Measurements from ENCODE around the gene ATP2C2.

The ATP2C2 gene

DNA sequence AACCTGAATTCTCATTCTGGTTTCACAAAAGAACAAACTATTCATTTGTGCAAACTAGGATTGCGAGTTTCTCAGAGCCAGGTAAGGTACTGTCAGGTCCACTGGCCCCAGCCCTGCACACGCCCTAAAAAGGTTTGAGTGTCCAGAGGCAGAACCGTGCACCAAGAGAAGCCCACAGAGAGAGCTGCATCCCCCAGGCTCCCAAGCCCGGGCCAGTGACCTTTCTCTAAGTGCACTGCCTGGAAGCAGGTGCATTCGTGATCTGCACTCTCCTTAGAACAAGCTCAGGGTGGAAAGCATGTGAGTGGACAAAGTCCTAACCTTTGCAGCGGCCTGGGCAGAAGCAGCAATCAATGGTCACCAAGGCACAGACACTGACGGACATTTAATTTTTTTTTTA is 109.3 kb downstream of the ATP2C2 start:
- no peak for DNase-seq (ENCODE audit: low spot score)

DNA sequence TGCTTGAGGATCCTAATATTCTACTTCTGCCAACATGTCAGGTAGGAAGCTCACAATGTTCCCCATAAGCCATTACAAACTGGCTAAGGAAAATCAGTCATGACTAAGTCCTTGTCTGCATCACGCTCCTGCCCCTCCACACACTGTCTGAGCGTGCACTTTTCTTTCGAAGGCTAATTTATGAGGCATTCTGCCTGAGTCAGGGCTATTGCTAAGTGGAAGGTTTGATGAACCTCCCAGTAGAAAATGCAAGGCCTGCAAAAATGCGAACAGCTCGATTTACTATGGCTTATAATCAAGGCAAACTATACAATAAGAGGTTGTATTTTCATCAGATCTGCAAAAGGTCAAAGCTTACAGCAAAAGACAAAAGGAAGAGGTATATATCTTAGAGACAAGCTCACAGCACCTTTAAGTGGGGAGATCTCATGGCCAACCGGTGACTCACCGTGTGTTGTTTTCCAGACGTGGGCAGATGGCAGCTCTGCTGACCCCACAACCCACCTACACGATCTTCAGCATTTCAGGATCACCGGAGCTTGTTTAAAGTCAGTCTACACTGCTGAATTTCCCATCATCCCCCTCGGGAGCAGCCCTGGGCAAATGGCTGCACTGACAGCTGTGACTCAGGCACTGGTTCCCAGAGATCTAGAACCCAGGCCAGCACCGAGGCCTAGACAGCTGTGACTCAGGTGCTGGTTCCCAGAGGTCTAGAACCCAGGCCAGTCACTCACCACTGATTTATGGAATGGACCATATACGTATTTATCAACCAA is 110.0 kb downstream of the ATP2C2 start:
- no peak for DNase-seq (ENCODE audit: low spot score)

DNA sequence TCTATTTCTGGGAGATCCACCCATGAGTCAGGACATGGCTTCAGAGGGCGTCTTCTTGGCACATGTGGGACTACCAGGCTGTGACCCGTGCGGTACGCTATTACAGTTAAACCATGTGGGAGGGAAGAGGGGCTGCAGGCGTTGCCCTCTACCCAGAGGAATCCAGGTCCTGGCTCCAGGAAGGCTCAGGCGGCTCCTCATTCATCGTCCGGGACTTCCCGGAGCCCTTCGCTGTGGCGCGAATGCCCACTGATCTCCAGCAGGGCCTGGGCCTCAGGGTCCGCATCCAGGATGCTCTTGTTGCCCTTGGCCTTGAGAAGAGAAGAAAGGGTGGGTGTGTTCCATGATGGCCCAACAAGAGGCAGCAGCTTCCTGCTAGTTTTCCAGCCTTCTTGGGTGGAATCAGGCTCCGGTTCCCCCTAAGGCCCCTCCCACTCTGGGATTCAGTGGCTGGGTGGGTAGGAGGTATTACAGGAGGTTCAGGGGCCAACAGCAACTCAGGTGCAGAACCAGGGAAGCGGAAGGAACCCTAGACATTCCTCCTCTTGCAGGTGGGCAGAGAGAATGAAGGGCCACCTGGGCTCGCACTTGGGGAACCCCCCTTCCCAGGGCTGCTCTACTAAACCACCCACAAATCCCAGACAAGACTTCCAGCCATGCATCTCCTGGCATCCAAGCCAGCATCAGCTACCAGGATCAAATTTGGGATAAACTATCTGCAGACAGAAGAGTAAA is 111.5 kb downstream of the ATP2C2 start:
- DNase-seq (ENCODE audit: low spot score), result no peak

DNA sequence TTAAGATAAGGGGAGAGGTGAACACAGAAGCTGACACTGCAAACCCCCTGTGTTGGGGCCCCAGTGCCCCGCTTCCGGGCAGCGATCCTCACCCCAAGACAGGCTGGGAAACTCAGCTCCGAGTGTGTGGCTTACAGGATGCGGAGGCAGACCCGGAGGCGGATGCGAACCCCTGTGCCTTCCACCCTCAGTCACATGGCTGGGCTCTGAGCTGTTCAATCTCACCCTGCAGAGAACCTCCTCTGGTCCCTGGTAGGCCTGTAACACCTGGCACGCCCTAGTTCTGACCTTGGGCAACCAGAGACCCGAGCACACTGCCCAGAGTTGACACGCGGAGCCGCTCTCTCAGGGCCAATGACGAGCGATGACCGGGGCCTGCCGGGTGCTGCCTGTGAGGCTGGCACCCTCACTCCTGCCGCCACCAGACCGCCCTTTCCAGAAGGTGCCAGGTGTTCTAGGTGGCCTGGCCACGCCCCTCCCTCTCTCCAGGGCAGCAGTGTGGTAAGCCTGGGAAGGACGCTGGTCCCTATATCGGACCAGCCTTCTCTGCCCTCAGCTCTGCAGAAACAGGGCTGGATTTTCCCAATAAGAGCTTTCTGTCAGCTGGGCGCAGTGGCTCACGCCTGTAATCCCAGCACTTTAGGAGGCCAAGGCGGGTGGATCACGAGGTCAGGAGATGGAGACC is 112.9 kb downstream of the ATP2C2 start:
- no peak for DNase-seq (ENCODE audit: low spot score)

DNA sequence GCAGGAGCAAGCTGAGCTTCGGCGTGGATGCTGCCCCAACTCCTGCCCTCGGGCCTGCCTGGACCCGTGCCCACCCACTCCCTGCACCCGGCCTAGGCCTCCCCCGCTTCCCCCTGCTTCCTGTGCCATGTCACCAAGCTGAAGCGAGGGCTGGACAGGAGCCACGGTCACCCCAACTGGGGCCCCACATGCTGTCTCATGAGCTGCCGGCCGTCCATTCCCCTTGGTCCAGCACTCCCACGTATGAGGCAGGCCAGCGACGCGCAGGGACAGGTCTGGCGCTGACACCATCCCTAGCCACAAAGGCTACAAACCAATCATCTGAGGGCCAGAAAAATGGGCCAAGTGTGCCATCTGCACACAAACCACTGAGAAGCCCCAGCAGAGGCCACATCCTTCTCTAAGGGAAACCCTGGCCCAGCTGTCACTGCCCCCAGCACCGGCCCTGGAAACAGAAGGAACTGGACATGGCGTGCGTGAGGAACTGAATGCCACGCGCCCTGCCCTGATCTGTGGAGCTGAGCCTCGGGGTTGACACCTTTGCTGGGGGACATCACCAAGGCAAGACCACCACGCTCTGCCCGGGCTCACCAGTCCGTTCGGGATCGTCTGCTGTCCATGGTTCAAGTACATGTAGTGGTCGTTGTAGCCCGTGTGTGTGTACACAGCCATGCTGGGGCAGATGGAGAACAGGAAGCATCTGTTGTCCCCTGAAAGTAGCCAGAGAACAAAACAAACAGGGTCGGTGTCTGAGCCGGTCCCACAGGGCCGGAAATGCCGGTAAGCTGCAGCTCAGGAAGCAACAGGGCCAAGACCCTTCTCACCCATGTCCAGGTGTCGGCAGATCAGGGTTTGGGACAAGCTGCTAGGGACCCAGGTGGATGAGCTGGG is 113.9 kb downstream of the ATP2C2 start:
- no peak for DNase-seq (ENCODE audit: low spot score)

DNA sequence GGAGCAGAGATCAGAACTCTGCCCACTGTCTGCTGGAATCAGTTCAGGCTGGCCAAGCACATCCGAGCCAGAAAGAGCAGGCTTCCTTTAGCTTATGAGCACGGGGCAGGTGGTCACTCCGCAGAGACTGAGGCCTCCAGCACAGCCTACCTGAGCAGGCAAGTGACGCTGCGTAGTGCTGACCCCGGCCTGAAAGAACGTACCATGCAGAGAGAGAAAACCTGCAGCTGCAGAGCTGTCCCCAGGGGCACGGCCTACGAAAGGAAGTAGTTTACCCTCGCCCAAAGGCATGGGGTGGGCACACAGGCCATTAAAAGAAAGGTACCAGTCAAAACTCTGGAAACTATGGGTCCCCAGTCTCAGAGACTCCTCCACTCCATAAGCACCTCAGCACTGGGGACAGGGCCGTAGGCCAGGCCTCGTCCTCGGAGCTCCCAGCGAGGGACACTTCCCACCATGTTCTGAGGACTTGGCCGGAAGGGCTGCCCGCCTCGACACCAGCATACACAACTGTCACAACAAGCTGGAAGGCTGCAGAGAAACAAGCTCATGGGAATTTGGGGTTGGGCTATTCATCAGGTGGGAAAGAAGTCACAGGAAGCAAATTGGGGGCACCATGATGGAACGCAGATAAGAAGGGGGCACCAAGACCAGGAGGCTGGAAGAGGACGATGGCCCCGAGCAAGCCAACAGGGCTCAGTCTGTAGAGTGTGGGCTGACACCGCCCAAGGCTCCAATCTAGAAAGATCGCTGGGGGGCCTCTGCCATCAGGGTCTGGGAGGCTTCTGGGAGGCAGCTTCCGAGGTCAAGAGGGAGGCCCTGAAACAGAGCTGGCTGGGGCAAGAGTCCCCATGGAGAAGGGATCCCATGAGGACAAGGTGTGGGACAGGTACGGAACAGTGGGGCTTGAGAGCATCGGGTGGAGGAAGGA is 114.9 kb downstream of the ATP2C2 start:
- DNase-seq (ENCODE audit: low spot score), result no peak

DNA sequence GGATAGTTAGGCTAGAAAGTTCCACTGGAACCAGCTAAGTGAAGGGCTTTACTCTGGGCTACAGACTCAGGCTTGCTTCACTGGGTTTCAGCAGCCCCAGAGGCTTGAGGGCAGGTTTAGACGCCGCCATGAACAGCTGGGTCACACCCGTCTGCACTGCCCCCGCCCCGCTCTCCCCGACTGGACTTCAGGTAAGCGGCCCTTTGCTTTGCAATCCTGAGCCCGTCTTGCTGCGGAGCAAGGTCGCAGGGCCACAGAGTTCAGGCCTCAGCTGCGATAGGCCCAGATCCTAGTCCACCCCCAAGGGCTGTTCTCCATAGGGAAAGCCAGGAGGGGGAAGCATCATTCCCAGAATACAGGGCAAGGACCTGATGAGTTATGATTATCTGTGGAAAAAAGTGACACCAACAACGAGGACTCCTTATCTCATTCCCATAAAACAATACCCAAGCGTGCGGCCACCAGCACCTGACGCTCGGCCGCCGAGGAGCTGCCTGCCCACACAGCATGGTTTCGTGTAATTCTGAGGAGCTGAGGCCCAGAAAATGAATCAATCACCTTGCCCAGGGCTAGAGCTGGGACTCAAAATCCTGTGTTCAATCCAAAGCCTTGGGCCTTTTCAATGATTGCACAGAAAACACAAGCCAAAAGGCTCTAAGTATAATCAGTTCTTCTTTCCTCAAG is 115.7 kb downstream of the ATP2C2 start:
- DNase-seq (ENCODE audit: low spot score), result no peak

DNA sequence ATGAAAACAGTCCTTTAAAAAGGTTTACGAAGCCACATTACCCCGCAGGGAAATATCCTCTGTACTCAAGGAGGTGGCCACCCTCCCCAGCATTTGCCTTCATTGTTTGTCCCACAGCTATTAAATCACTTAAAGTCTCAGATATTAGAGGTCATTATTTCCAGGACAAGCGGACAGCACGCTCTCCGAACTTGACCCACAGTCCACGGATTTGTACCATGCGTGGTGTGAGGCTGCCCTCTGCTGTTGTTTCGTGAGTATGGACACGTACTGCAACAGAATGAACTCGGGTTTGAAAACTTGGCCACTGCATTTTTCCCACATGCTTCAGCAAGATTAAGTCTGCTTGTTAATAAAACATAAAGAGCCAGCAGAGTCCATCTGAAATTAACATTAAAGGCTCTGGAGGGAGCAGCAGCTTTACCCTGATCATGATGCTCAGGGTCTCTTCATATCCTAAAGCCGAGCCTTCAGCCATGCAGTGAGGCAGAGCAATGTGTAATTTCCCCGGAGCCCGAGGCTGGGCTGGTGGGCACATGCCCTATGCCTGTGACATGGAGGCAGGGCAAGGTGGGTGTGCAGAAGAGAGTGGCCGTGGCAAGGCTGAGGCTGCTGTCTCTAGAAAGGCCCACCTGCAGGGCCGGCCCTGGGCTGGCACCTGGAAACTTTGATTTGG is 116.4 kb downstream of the ATP2C2 start:
- no peak for DNase-seq (ENCODE audit: low spot score)

DNA sequence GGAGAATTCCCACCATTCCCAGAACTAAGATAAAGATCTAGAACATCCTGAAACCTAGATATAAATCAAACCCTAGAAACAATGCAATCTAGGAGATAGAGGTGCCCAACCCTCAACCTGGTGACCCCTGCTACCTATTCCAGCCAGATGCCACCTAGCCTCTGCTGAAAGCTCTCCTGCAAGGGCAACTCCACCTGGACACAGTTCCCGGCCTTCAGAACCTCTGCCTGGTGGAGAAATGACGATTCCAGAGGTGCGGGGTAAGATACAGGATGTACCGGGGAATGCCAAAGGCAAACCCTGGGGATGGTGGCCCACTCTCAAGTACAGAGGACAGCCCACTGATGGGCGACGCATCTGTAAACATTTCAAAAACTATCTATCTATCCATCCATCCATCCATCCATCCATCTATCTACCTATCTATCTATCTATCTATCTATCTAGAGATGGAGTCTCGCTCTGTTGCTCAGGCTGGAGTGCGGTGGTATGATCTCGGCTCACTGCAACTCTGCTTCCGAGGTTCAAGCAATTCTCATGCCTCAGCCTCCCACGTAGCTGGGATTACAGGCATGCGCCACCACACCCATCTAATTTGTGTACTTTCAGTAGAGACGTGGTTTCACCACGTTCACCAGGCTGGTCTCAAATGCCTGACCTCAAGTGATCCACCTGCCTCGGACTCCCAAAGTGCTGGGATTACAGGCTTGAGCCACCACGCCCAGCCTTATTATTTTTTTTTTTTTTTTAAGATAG is 117.1 kb downstream of the ATP2C2 start:
- no peak for DNase-seq (ENCODE audit: low spot score)

DNA sequence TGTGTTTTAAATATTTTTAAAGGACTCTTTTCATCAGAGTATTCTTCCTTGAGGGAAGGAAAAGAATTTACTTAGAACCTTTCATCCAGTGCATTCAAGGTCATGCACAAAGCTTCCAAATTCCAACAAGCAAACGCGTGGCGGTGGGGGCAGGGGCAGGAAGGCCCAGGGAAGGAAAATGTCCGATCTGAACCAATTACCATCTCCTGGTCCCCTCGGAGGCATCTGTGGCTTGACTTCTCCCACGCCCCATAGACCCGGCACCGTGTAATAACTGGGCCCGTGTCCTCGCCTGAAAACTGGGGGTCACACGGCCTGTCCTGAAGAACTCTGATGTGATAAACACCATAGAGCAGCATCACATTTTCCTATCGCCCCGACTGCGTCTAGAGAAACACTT is 117.8 kb downstream of the ATP2C2 start:
- DNase-seq (ENCODE audit: low spot score), result no peak

DNA sequence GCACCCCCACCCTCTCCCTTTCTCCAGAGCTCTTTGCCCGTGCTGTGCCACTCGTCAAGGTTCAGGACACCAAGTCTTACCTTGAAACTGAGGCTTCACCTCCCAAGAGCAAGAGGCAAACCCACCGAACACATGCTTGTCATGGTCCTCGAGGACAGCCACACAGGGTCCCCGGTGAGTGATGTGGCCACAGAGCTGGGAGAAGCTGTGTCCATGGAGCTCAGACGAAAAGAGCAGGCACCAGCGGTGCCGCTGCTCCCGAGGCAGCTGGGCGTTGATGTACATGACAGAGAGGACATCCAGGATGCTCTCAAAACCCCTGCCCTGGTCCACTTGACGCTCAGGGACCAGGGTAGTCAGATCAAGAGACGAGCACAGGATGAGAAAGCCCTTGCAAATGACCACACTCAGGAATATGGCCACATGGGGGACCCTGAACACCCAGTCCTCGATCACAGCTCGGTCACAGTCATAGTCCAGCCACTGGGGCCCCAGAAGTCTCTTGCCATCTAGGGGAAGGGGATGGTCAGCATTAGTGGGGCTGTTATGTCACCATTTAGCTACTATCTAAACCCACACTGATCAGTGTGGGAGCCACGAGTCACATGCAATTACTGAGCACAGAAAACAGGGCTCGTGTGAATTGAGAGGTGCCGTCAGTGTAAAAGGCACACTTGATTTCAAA is 118.4 kb downstream of the ATP2C2 start:
- DNase-seq (ENCODE audit: low spot score), result no peak

DNA sequence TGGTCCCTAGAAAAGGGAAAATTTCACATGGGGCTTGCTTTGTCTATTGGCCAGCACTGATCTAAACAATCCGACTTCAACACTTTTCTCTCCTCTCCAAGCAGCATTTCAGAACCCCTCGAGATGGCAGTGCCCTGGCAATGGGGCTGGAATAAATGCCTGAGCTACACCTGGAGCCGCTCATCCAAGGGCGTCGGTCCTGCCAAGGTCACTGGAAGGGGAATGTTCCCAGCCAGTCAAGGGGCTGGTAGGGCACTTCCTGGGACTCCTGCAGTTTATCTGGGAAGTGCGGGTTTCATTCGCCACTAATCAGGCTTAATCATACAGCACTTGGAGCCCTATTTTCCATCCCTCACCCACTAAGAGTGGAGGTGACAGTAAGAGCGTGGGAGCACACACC is 119.0 kb downstream of the ATP2C2 start:
- DNase-seq (ENCODE audit: low spot score), result no peak

DNA sequence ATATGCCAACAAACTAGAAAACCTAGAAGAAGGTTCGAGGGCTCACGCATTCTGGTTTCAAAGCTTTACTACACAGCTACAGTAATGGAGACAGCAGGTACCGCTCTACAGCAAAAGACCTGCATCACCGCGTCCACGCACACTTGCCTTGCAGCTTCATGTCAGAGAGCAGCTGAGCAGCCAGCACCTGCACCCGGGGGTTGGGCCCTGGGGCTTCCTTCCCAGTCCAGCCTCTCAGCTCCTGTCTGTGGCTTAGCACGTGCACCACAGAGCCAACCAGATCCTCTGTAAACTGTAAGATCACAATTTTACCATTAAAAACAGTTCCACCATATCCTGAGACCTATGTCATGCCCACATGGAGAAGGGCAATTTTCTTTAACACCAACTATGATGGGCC is 120.8 kb downstream of the ATP2C2 start:
- DNase-seq (ENCODE audit: low spot score), result no peak

DNA sequence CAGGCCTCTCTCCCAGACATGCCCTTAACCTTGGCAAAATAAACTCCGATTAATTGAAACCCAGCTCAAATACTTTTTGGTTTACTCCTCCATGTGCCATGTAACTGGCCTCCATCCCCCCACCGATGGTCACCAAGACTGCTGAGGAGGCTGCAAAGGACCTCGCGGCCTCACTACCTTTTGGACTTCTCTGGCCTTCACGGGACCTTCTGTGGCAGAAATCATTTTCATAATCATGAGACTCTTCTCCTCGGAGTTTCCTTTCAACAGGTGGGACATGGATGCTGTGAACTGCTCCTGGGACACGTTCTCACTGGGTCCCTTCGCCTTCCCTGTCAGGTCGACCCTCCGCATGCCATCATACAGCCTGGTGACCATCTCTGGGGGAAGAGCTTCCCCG is 127.2 kb downstream of the ATP2C2 start:
- DNase-seq (ENCODE audit: low spot score), result no peak

DNA sequence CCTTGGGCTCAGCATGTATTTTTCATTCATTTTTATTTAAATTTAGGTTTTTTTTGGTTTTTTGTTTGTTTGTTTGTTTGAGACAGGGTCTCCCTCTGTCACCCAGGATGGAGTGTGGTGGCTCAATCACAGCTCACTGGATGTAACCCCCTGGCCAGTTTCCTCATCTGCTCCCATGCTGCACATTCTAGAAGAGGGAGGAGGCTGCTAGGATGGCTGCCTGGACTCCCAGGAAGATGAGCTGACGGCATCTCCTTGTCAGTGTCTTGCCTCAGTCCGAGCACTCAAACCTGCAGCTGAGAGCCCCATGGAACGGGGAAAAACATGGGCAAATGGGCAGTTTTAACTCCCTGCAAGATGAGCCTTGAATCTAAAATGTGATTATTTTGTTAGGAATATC is 128.7 kb downstream of the ATP2C2 start:
- no peak for DNase-seq (ENCODE audit: low spot score)

DNA sequence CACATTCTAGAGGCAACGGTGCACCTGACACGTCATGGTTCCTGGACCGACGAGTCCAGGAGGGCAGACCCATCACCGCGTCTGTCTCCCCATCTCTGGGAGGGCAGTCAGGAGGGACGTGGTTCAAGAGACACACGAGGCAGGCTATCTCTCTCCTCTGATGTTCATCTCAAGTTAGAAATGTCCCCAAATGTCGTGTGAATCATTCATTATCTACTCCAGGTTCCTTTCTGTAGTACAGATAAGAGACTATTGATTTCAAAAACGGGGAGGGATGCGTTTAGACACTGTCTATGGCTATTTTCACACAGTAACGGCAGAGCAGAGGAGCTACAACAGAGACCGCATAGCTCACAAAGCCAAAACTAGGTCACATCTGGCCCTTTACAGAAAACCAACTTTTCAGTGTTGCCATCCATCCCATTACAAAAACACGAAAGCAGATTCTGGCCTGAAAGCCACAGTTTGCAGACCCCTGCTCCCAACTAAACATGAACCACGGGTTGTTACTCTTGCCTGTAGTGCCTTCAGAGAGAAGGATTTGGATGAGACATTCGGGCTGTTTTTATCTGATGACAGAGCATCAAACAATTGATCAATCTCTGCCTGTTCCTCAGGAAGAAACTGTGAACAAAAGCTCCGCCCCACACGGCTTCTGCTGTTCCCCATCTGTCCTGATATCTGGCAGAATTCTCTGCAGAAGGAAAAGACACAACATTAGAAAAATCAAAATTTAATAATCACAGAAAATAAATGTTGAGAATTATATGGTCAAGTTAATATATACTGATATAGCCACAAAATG is 129.3 kb downstream of the ATP2C2 start:
- no peak for DNase-seq (ENCODE audit: low spot score)

DNA sequence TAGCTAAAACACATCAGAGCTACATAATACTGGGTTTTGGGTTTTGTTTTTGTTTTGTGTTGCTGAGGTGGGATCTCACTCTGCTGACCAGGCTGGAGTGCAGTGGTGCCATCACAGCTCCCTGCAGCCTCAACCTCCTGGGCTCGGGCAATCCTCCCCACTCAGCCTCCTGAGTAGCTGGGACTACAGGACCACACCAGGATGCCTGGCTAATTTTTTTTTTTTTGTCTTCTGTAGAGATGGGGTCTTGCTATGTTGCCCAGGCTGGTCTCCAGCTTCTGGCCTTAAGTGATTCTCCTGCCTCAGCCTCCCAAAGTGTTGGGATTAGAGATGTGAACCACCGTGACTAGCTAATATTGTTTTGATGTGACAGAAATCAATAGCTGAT is 129.9 kb downstream of the ATP2C2 start:
- DNase-seq (ENCODE audit: low spot score), result no peak
